ENCODE measurements around the gene SERPINA5.
"Not testable (repeated sequence)": the region's sequence is repeated elsewhere in the genome, so short reads cannot be mapped to it uniquely, and the experiment has no call there.

Gene SERPINA5

GRCh38 chr14:94602722-94603121, 21.5 kb downstream of the SERPINA5 start:
- no peak for DNase-seq

GRCh38 chr14:94605361-94605760, 24.1 kb downstream of the SERPINA5 start:
- no peak for DNase-seq

DNA sequence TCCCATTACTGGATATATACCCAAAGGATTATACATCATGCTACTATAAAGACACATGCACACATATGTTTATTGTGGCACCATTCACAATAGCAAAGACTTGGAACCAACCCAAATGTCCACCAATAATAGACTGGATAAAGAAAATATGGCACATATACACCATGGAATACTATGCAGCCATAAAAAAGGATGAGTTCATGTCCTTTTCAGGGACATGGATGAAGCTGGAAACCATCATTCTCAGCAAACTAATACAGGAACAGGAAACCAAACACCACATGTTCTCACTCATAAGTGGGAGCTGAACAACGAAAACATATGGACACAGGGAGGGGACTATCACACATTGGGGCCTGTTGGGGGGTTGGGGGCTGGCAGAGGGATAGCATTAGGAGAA, 27.7 kb downstream of the SERPINA5 start:
- DNase-seq = not testable (repeated sequence)

DNA sequence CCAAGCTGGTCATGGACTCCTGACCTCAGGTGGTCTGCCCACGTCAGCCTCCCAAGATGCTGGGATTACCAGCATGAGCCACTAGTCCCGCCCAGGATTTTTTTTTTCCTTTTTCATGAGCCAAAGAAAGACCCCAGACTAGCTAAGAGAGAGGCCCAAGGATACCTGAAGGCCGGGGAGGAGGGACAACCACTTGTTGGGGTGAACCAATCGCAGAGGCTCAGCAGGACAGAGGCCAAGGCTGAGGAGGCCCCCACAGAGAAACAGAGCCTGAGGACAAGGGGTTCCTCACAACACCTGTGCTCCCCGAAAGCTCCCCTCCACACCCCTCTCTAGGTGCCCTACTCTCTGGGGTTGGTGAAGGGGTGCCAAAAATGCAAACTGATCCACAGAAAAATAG, 30.0 kb downstream of the SERPINA5 start:
- no peak for DNase-seq

- DNase-seq = no peak
Measured at GRCh38 chr14:94612174-94612573, 30.9 kb downstream of the SERPINA5 start, which contains the start of gene SERPINA3. SERPINA3 (plus strand) TSS chr14:94612391; CDS start chr14:94614442, 2,051 bp downstream.

DNA sequence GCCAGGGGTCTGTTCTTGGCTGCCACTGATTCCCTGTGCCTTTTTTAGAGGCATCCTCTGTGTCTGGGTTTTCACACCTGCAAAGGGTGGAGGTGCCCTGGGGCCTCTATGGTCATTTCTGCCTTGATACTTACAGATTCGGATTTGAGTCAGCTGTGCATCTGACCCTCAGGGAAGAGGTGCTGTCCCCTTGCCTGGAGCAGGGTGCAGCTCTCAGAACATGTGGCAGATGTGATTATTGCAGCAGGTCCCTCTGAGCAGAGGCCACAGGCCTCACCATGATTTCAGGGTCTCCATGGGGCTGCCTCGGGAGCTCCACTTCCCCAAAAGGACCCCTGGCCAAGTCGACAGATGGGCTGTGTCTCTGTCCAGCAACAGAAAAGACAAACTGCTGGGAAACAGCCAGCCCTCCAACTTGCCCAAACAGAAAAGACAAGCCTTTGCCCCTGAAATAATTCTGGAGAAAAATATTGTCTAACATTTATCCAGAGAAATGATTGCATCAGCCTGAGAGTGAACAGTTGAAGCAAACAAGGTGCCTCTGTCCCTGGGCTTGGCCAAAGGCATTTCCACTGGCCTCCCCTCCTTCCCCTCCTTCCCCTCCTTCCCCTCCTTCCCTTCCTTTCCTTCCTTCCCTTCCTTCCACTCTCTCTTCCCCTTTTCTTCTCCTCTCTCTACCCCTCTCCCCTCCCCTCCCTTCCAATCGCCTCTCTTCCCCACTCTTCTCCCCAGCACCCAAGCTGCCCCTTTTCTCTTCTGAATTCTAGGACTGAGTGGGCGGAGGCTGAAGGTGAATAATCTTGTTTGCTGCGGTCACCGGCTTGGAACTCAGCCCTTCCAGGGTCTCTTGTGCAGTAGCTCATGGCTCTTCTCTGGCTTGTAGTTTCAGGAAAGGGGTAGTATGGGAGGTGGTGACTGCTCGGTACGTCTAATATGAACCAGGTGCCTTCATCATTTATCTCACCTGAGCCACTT, 31.6 kb downstream of the SERPINA5 start:
- no peak for DNase-seq

GRCh38 chr14:94613720-94614644, 32.8 kb downstream of the SERPINA5 start:
- DNase-seq = no peak

GRCh38 chr14:94614802-94615201, 33.6 kb downstream of the SERPINA5 start:
- DNase-seq = no peak

- DNase-seq = no peak
Measured at GRCh38 chr14:94615254-94615653, 34.0 kb downstream of the SERPINA5 start.

DNA sequence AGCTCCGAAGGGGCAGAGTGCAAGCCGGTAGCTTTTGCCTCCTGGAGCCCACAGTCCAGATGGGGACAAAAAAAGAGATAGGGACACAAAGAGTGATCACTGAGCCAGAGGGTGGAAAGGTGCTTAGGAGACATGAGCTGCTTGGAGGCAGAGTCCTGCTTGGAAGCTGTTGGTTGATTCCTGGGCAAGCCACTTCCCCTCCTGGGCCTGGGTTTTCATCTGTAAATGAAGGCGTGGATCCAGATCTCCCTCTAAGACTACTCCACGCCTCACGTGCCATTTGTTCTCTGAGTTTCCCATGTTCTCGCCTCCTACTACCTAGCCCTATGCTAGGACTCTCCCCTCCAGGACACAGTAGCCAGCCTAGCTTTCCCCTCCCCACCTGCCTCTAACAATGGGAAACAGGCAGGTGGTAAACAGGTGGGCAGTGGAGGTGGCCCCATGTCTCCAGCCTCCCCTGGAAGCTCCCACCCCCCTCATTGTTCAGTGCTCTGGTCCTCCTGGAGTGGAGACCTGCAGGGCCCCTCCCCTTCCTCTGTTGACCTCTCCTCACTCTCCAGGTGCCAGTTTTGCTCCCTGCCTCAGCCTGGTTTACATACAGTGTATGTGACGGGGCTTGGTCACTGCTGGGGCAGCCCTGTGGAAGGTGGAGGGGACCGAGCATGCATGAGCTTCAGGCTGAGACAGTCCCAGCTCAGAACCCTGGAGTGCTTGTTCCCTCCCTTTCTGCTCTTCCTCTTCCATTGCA, 34.8 kb downstream of the SERPINA5 start:
- DNase-seq = no peak

- DNase-seq = no peak
Measured at GRCh38 chr14:94617366-94617941, 36.2 kb downstream of the SERPINA5 start.

- no peak for DNase-seq
Measured at GRCh38 chr14:94617988-94618822, 37.0 kb downstream of the SERPINA5 start.

- no peak for DNase-seq
Measured at GRCh38 chr14:94619297-94619696, 38.1 kb downstream of the SERPINA5 start.

DNA sequence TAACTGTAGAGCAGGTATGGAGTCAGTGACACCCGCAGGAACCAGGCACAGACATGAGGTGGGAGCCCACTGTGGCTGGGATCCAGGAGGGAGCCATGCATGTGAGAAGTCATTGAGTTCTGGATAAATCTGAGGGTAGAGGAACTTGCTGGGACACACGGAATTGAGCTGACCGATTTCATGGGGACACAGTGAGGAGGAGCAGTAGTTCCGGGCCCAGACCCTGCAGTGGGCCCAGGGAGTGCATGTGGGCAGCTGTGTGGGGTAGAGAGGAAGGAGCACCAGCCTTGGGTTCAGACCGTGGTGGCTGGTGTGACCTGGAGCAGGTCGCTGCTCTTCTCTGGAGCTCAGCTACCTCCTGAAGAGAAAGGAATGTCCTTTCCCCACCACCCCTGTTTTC, 39.4 kb downstream of the SERPINA5 start:
- DNase-seq = no peak

DNA sequence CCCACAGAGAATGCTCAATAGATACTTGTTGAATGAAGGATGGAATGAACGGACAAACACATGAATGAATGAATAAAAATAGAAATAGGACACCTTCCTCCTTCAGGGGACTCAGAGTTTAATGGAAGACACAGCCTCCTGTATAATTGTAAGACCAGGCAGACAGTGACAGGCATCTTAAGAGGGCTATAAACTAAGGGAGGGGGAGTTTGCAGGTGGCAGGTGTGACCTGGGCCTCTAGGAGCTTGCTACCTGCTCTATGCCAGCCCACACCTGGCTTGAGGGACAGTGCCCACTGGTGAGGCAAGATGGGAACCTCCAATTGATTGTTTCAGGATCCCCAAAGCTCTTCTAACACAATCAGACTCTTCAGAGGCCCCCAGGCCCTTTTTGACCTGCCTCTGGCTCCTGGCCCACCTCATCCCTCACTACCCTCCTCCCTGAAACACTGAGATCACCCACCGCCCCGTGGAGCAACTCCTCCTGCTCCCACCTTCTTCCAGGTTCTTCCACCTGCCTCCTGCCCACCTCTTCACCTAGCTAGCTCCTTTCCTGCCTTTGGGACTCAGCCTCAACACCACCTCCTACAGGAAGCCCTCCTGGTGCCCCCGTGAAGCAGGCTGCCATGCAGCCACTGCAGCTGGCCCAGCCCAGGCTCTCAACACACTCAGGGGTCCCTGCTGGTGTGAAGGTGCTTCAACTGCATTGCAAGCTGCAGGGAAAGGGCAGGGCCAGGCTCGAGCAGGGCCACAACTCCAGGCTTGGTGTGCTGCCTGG, 40.3 kb downstream of the SERPINA5 start:
- no peak for DNase-seq

- no peak for DNase-seq
Measured at GRCh38 chr14:94622653-94623421, 41.6 kb downstream of the SERPINA5 start.

- DNase-seq = no peak
Measured at GRCh38 chr14:94623422-94623809, 42.2 kb downstream of the SERPINA5 start.

- no peak for DNase-seq
Measured at GRCh38 chr14:94623856-94624499, 42.8 kb downstream of the SERPINA5 start.

Measured in SIG-M5 (cell line).